Measurements from ENCODE around the gene SUV39H1.

The SUV39H1 gene

DNA sequence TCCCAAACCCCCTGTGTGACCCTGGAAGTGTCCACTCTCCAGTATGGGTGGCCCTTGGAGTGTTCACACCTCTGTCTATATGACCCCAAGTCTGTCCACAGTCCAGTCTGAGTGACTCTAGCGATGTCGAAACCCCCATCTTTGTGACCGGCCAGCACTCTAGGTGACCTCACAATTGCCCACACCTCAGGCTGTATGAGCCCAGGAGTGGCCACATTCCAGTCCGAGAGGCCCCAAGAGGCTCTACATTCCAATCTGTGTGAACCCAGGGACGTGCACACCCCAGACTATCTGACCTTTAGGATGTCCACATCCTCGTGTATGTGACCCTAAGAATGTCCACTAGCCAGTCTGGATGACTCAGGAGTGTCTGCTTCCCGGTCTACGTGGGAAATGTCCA, 57.7 kb downstream of the SUV39H1 start (continued):
- TF ChIP-seq ARNTL (CRISPR knock-in tag; IDR thresholded peaks at IDR 0.05; ENCODE audit: borderline replicate concordance, low read depth), result no peak
- TF ChIP-seq OSR1 (CRISPR knock-in tag; IDR thresholded peaks at IDR 0.05), result no peak
- TF ChIP-seq TCF4 (CRISPR knock-in tag; IDR thresholded peaks at IDR 0.05; ENCODE audit: borderline replicate concordance), result no peak
- no peak for TF ChIP-seq ZFP30 (CRISPR knock-in tag; IDR thresholded peaks at IDR 0.05)
- TF ChIP-seq PPARA (CRISPR knock-in tag; IDR thresholded peaks at IDR 0.05; ENCODE audit: borderline replicate concordance), result no peak
- no peak for TF ChIP-seq ZC3H10 (CRISPR knock-in tag; IDR thresholded peaks at IDR 0.05)
